ENCODE data around the gene ITGAE.
"Not testable (repeated sequence)": the region's sequence is repeated elsewhere in the genome, so short reads cannot be mapped to it uniquely, and the experiment has no call there.

The ITGAE gene

DNA sequence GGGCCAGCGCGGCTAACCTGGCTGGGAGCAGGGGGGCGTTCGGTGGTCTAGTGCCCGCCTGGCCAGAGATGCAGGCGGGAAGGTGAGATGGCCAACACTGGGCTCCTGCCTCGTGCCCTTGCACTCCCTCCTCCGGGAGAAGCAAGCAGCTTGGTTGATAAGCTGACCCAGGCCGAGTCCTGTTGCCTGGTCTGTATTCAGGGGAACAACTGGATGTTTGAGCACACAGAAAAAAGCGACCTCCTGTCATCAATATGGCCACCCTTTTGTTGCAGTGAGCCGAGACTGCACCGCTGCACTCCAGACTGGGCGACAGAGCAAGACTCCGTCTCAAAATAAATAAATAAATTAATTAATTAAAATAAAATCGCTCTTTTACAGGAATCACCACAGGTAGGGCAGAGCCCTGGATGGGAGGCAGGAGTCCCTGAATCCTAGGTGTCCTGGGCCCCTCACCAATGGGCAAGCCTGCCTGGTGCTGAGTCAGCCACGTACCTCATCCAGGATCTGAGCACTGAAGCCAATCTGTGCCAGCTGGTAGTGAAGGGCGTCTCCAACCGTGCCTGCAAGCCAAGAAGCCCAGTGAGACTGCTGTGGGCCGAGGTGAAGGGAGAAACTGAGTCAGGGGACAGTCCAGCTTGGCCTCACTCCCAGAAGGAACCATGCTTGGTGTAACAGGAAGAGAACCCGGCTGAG, 45.5 kb downstream of the ITGAE start:
- DNase-seq: no peak

DNA sequence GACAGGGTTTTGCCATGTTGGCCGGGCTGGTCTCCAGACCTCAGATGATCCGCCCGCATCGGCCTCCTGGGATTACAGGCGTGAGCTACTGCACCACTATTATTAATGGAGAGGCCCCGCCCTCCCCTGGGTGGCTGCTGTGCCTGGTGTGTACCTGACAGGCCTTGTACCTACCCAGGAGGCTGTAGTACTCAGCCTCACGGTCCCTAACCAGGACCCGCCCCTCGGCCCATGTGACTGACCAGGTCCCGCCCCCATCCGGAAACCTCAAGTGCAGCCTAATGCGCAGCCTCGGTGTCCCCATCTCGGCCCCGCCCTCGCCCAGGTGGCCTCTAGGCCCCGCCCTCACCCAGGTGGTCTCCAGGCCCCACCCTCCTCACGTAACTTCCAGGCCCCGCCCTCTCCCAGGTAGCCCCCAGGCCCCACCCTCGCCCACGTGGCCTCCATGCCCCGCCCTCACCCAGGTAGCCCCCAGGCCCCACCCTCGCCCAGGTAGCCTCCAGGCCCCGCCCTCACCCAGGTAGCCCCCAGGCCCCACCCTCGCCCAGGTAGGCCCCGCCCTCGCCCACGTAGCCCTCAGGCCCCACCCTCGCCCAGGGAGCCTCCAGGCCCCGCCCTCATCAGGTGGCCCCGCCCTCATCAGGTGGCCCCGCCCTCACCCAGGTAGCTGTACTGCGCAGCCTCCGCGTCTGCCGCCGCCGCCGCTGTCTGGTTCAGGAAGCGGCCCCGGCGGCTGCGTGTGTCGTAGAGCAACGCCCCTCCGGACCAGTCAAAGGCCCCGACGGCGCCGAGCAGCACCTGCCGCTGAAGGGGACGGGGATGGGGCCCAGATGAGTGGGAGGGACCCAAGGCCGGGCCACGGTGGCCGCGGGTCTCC, 46.3 kb downstream of the ITGAE start:
- DNase-seq: no peak

DNA sequence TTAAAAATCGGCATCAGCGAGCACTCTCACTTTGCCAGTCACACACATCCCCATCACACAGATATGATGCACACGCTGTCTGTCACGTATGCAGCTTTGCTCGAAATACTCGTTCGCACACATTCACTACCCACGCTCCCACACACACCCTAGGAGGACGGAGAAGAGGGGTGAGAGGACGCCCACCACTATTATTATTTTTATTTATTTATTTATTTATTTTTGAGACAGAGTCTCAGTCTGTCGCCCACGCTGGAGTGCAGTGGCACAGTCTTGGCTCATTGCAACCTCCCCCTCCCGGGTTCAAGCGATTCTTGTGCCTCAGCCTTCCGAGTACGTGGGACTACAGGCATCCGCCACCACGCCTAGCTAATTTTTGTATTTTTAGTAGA, 46.9 kb downstream of the ITGAE start:
- no peak for DNase-seq

DNA sequence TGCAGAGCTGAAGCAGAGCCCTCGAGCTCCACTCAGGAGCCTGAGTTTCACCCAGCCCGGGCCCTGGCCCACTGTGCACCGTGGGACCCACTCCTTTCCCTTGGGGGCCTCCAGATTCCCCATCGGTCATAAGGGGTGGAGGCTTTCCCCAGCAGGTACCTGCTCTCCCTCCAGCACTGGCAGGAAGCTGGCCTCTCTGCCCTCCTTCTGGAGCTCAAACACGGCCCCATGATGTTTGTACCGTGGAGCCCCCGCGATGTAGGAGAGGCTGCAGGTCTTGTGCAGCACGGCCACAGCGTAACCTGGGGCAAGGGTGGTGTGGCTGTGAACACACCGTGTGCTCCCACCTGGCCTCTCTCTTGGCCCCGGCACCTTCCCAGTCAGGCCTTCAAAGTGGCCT, 47.4 kb downstream of the ITGAE start:
- DNase-seq: no peak

DNA sequence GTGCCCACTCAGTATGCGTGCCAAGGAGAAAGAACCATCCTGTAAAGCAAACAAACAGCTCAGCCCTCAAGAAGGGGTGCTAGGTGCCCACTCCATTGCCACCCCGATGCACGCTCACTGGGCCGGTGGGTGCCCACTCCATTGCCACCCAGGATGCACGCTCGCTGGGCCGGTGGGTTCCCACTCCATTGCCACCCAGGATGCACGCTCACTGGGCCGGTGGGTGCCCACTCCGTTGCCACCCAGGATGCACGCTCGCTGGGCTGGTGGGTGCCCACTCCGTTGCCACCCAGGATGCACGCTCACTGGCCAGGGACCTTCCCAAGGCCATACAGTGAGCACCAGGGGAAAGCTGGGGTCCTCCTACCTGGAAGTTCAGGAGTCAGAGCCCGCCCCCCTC, 49.2 kb downstream of the ITGAE start:
- no peak for DNase-seq

DNA sequence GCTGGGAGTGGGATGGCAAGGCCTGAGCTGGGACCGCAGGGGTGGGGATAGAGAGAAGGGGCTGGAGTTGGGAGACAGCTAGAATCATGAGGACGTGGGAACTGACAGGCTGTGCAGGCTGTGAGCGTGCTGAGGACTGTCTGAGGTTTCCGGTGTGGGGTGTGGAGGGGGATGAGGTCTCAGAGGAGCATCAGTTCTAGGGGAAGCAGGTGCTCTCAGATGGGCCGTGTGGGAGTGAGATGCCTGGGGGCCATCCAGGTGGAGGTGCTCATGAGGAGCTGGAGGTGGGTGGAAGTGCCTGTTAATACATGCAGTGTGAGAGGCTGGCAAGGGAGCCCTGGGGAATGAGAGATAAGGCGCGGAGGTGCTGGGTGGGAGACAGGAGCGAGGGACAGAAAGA, 50.1 kb downstream of the ITGAE start:
- no peak for DNase-seq

DNA sequence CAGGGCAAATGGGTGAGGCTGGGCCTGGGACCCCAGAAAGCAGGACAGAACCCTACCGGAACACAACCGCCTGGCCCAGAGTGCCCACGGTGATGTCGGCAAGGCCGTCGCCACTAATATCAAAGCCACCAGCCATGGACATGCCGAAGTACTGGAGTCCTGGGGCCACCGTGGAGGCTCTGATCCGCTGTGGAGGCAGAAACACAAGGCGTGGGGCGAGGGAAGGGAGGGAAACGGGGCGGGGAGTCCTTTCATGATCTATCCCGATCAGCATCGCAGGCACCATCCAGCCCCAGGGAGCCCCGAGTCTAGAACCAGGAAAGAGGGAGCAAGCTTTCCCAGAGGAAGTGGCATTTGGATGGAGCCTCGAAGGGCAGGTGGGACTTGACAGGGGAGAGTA, 50.7 kb downstream of the ITGAE start:
- DNase-seq: no peak

DNA sequence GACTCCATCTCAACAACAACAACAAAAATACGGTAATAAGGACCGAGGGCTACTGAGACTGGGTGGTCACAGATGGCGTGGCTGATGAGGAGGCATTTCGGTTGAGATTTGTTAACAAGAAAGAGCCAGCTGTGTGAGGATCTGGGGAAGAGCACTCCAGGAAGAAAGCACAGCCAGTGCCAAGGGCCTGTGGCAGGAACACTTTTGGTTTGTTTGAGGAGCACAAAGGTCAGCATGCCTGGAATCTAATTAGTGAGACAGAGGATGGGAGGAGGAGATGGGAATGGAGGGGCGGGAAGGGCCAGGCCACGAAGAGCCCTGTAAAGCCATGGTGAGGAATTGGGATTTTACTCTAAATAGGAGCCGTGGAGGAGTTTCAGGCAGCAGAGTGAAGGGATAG, 52.4 kb downstream of the ITGAE start:
- DNase-seq: no peak

DNA sequence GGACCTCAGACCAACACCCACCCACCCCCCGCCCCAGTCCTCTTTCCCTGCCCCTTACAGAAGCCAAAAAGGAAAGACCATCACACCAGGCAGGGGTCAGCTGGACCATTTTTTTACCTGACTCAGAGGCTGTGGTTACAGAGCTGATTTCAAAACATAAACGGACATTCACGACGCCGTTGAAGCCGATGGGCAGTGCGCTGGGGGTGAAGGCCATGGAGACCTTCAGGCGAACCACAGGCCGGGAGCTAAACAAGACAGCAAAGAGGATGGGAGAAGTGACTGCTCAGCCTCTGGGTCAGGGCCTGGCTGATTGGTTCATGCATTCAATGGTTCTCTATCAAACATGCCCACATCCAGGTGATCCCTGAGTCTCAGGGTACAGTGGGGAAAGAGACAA, 53.2 kb downstream of the ITGAE start:
- no peak for DNase-seq

DNA sequence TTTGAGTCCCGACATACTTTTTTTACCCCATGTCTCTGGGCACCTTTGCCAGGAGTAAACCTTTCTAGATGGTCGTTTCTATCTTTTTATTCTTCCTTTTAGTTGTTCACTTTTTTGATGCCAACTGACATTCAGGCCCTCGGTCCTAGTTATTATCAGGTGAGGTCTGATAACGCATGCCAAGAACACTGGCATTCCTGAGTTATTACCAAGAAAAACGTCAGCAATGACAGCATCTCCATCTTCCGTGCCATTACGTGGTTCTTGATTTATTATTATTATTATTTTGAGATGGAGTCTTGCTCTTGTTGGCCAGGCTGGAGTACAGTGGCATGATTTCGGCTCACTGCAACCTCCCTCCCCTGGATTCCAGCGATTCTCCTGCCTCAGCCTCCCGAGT, 55.9 kb downstream of the ITGAE start:
- DNase-seq: no peak

DNA sequence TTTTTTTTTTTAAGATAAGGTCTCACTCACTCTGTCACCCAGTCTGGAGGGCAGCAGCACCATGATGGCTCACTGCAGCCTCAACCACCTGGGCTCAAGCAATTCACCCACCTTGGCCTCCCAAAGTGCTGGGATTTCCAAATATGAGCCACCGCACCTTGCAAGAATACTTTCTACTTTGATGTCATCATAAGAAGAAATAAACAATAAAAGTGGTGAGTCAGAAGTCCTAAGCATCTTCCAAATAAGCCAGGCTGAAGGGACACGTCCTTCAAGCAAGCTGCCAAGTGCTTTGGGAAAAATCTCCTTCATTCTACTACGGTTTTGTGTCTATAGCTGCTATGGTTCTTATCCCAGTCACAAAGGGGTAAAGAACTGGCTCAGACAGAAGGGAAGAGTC, 57.0 kb downstream of the ITGAE start:
- DNase-seq: no peak

DNA sequence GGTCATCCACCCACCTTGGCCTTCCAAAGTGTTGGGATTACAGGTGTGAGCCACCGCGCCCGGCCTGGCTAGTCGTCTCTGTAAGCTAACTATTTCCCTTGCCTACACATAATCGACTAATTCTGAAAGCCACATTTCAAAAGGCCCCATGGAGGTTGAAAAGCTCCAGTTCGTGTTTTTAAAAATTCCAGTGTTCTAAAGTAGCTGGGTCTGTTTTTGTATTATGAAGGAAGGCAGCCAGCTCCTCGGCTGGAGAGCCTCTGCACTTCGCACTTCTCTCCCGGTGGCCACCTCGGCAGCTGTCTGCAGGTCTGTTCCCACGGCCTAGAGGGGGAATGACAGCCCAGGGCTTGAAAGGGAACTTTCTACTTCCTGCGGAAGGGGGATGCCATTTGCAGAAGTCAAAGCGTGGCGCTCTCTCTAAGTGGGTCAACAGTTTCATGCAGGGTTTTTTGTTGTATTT, 60.3 kb downstream of the ITGAE start:
- no peak for DNase-seq

DNA sequence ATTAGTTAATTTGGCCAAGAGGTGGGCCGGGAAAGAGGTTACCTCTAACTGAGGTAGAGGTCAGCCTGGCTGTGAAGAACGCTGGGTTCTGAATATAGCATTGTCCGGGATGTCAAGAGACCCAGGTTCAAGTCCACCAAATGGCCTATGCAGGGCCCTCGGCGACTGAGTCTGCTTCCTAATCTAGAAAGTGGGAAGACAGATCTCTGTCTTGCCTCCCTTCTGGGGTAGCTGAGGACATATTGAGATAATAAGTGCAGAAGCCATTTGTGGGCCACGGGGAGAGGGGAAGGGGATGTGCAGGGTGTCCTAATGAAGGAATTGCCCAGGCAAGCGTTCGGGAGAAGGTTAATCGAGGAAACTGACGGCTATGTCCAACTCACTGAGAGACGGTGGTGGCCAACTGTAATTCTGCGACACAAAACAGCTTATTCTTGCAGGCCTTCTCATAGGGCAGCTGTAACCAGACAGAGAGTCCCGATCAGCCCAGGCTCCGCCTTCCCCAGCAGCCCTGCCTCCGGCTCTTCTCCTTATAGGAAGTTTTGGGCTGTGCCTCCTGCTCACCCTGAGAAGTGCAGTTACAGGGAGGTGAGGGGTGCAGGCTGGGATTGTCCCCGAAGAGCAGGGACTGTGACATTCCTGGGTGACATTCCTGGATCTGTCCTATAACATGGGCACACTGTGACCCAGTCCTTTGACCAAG, 61.4 kb downstream of the ITGAE start:
- DNase-seq: no peak

DNA sequence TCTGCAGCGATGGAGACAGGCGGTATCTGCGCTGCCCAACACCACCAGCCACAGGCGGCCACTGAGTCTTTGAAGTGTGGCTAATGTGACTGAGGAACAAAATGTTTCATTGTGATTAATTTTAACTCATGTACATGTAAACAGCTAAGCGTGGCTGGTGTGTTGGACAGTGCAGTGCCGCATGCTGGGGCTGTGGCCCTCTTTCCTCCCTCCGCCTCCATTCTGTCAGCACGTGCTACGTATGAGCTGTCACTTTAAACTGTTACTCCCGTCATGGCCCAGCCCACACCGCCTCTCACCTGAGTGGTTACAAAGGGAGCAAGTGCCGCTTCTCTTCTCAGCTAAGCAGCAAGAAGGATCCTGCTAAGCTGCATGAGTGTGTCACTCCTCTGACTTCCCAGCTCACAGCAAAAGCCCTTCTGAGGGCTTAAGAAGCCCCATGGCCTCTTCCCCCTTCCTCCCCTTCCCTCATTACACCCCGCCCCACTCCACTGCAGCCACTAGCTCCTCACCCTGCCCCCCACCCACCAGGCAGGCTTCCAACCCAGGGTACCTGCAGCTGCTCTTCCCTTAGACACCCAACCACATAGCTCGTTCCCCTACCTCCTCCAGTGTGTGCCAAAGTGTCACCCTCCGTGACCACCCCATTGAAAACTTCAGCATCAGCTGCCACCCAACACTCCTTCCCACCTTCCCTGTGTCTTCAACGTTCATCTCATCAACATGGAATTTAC, 62.3 kb downstream of the ITGAE start:
- peak; percentile 36 for DNase-seq

DNA sequence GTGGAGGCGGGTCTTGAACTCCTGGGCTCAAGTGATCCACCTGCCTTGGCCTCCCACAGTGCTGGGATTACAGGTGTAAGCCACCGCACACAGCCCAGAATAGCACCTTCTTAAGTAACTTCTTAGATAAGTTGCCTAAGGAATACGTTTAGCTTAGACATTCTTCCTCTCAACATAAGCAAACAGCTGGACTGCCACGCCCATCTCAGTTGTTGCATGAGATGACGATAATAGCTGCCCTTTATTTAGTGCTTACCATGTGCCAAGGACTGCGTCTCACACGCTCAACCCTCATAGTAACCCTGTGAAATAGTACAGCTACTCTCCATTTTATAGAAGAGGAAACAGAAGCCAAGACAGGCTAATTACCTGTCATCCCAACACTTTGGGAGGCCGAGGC, 65.5 kb downstream of the ITGAE start:
- no peak for DNase-seq

DNA sequence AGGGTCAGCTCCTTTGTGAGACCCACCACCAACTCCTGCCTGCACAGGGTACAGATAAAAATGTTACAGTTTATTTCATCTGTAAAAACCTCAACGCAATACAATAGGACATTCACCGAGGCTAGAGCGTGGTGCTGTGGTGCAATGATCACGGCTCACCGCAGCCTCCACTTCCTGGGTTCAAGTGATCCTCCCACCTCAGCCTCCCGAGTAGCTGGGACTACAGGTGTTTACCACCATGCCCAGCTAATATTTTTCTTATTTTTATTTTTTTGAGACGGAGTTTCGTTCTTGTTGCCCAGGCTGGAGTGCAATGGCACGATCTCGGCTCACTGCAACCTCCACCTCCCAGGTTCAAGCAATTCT, 66.1 kb downstream of the ITGAE start:
- not testable (repeated sequence) for DNase-seq

DNA sequence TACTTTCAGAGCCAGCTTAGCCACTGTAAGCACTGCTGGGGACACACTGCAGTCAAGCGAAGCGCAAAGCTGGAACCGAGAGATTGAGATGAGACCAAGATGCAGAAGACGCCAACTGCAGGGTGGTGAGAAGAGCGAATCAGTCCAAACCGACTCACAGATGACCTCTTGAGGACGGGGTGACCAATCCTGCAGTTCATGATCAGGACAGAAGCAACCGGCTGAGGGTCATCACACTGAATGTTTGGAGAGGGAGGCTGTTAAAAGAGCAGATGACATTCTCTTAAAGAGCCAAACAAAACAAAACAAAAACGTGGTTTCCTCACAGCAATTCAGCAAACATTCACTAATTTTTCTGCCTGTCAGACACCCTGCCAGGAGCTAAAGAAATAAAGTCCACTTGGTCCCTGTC, 68.8 kb downstream of the ITGAE start:
- no peak for DNase-seq

DNA sequence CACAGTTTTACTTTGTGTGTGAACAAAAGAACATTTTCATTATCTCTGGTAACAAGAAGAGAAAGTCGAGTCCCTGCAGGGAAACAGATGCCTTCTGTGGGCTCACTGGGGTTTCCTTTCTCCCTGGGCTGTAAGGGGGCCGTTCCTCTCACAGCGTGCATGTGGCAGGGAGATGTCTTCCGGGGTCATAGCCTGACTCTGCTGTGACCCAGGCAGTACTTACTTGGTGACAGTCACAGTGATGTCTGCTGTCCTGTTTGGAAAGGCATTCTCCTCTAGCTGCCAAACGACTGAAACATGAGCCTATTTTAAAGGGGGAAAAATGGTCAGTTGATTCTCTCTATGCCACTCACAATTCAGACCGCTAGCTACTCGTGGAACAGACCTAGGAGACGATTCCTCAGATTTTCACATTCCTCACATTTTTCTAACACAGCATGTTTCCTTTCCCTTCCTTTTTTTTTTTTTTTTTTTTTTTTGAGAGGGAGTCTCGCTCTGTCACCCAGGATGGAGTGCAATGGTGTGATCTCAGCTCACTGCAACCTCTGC, 70.0 kb downstream of the ITGAE start:
- peak; percentile 14 for DNase-seq

DNA sequence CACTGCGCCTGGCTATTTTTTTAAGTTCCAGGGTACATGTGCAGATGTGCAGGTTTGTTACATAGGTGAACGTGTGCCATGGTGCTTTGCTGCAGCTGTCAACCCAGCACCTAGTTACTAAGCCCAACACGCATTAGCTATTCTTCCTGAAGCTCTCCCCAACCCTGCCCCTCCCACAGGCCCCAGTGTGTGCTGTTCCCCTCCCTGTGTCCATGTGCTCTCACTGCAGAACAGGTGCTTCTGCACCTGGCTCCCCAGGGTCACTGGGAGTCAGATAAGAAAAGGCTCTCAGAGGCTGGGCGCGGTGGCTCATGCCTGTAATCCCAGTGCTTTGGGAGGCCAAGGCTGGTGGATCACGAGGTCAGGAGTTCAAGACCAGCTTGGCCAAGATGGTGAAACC, 71.1 kb downstream of the ITGAE start:
- no peak for DNase-seq

DNA sequence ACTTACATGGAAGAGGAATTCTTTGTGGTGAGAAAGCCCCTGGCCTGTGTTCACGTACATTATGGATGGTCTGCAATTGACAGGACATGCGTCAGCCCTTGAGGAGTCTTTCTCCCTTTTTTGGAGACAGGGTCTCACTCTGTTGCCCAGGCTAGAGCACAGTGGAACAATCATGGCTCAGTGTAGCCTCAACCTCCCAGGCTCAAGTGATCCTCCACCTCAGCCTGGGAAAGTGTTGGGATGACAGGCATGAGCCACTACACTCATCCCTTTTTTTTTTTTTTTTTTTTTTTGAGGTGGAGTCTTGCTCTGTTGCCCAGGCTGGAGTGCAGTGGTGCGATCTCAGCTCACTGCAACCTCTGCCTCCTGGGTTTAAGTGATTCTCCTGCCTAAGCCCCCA, 72.9 kb downstream of the ITGAE start:
- DNase-seq: not testable (repeated sequence)

DNA sequence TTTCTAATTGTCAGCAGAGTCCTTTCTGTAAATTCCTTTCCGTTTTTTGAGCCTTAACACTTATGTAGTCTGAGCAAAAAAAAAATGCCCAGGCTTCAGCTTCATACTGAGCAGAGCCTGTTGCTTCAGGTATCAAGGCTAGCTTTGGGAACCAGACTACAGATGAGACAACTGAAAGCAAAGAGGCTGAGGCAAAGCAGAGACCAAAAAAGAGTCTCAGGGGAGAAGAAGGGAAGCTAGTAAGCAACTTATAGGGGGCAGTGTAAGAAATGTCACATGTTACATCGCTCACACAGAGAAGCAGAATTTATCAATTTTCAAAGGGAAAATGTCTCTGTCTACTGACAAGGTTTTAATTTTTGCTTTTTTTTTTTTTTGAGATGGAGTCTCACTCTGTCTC, 73.9 kb downstream of the ITGAE start:
- DNase-seq: no peak

DNA sequence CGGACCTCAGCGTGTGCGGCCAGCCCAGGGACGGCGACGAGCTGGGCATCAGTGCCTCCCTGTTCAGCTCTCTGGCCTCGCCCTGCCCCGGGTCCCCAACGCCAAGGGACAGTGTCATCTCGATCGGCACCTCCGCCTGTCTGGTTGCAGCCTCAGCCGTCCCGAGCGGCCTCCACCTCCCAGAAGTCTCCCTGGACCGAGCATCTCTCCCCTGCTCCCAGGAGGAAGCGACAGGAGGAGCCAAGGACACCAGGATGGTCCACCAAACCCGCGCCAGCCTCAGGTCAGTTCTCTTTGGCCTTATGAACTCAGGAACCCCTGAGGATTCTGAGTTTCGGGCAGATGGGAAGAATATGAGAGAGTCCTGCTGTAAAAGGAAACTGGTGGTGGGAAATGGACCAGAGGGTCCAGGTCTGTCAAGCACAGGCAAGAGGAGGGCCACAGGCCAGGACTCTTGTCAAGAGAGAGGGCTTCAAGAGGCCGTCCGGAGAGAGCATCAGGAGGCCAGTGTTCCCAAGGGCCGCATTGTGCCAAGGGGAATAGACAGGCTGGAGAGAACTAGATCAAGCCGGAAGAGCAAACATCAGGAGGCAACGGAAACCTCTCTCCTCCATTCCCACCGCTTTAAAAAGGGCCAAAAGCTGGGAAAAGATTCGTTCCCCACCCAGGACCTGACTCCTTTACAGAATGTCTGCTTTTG, 76.5 kb downstream of the ITGAE start:
- no peak for DNase-seq
